ENCODE data around the gene TMEM52. TPM values are rescaled to one million over a fixed set of nuclear protein-coding genes. Genes with fewer than 3 reads are reported as not detected.
"Not testable (repeated sequence)": the region's sequence is repeated elsewhere in the genome, so short reads cannot be mapped to it uniquely, and the experiment has no call there.

The TMEM52 gene
- total and polyA plus RNA-seq, 3 experiments from 2014 or later, result 0.32 to 1.4 (median 0.94) TPM

GRCh38 chr1:1890506-1891348 is 28.4 kb downstream of the TMEM52 start, which contains the start of gene GNB1:
Gene GNB1, minus strand, starts transcription at chr1:1891087. Its CDS starts 65,634 bp downstream, at chr1:1825453.
- Histone ChIP-seq H3K27ac (ENCODE audit: low read depth, low read length) (peak within 1 kb of the TSS; percentile 84), H3K4me3 (ENCODE audit: low read length) (peak within 1 kb of the TSS; percentile 63), H3K9me3 (ENCODE audit: low read length) (no peaks in the 10 kb centered on the region), H3K4me1 (ENCODE audit: insufficient read depth, low read length) (peaks cover 66% of the 10 kb centered on the region), H3K36me3 (ENCODE audit: insufficient read depth, low read length) (no peaks in the 10 kb centered on the region), H3K27me3 (ENCODE audit: insufficient read depth, low read length, poor library complexity, severe bottlenecking) (no peaks in the 10 kb centered on the region)
- H3K27ac Mint-ChIP-seq, result peak within 1 kb of the TSS; percentile 92 to 99 (median 96)
- ChIA-PET POLR2A (interaction anchor here (1.5 kb wide), 2 partner anchors 18 to 515 kb away, joined by 3 to 12 read pairs; no protein-coding TSS in a partner anchor), CTCF (interaction anchor here (1.5 to 1.6 kb wide), 2 partner anchors 15 to 18 kb away, joined by 6 to 9 read pairs; no protein-coding TSS in a partner anchor)
- H3K27me3 Mint-ChIP-seq, result peaks cover 4% of the 10 kb centered on the region in 2 donors
- DNase-seq, result peak; percentile 83 to 92 (median 90)
- H3K4me3 Mint-ChIP-seq, result peak within 1 kb of the TSS; percentile 79 to 95 (median 92)
- H3K4me1 Mint-ChIP-seq, result peaks cover 51 to 70% (median 62%) of the 10 kb centered on the region in 3 donors
- peaks cover 0 to 18% (median 0%) of the 10 kb centered on the region in 3 donors for H3K36me3 Mint-ChIP-seq
- H3K9me3 Mint-ChIP-seq, result no peaks in the 10 kb centered on the region

GRCh38 chr1:1889847-1890505 is 29.1 kb downstream of the TMEM52 start:
- Histone ChIP-seq H3K27ac (ENCODE audit: low read depth, low read length) (peak overlapping the region; percentile 84), H3K36me3 (ENCODE audit: insufficient read depth, low read length) (no peaks in the 10 kb centered on the region), H3K4me1 (ENCODE audit: insufficient read depth, low read length) (peaks cover 64% of the 10 kb centered on the region), H3K4me3 (ENCODE audit: low read length) (peak overlapping the region; percentile 51), H3K27me3 (ENCODE audit: insufficient read depth, low read length, poor library complexity, severe bottlenecking) (no peaks in the 10 kb centered on the region), H3K9me3 (ENCODE audit: low read length) (no peaks in the 10 kb centered on the region)
- CTCF ChIA-PET, result no interaction called here
- peaks cover 2 to 4% of the 10 kb centered on the region in 2 donors for H3K27me3 Mint-ChIP-seq
- POLR2A ChIA-PET, result interaction anchor here (0.7 kb wide), 2 partner anchors 42 to 110 kb away, joined by 3 to 7 read pairs; no protein-coding TSS in a partner anchor
- H3K36me3 Mint-ChIP-seq, result peaks cover 0 to 18% (median 0%) of the 10 kb centered on the region in 3 donors
- H3K27ac Mint-ChIP-seq, result peak overlapping the region; percentile 74 to 97 (median 94)
- peaks cover 50 to 67% (median 59%) of the 10 kb centered on the region in 3 donors for H3K4me1 Mint-ChIP-seq
- DNase-seq, result peak; percentile 20 to 61 (median 48)
- no peaks in the 10 kb centered on the region for H3K9me3 Mint-ChIP-seq
- H3K4me3 Mint-ChIP-seq, result peak overlapping the region; percentile 76 to 93 (median 88)

DNA sequence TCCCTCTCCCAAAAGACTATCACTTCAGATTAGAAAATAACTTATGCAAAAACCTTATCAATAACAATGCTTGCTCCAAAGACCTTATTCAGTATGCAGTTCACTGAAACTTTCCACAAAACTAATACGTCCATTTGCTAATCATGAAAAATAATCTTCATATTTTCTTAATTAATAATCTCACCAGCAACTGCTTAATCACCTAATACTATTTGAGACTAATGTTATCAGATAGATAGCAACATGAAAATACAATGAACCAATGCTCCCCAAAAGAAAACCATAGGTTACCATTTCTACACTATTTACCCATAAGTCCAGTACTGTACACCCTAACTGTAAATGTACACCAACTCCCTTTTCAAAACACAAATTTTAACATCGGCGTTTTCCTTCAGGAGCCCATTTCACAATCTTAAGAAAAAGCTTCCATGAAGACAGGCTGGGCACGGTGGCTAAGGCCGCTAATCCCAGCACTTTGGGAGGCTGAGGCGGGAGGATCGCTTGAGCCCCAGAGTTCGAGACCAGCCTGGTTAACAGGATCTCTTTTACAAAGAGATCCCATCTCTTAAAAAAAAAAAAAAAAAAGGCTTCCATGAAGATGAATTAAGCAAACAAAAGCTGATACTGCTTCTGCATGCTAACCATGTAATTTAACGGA is 29.9 kb downstream of the TMEM52 start:
- H3K36me3 Mint-ChIP-seq, result peaks cover 0 to 21% (median 0%) of the 10 kb centered on the region in 3 donors
- no peaks in the 10 kb centered on the region for H3K9me3 Mint-ChIP-seq
- H3K4me3 ChIP-seq (ENCODE audit: low read length), result peak overlapping the region; percentile 51
- H3K36me3 ChIP-seq (ENCODE audit: insufficient read depth, low read length), result no peaks in the 10 kb centered on the region
- peaks cover 64% of the 10 kb centered on the region for H3K4me1 ChIP-seq (ENCODE audit: insufficient read depth, low read length)
- POLR2A ChIA-PET, result interaction anchor here (0.7 kb wide), 2 partner anchors 41 to 109 kb away, joined by 3 to 7 read pairs; no protein-coding TSS in a partner anchor
- DNase-seq, result peak in 1 of 5 donors; percentile 3
- peaks cover 0 to 4% of the 10 kb centered on the region in 2 donors for H3K27me3 Mint-ChIP-seq
- H3K4me3 Mint-ChIP-seq, result peak overlapping the region; percentile 76 to 93 (median 88)
- peaks cover 46 to 68% (median 57%) of the 10 kb centered on the region in 3 donors for H3K4me1 Mint-ChIP-seq
- CTCF ChIA-PET, result interaction anchor here (1.1 kb wide), 1 partner anchor 20 kb away, joined by 3 read pairs; no protein-coding TSS in a partner anchor
- peak overlapping the region; percentile 71 to 97 (median 94) for H3K27ac Mint-ChIP-seq
- H3K27me3 ChIP-seq (ENCODE audit: insufficient read depth, low read length, poor library complexity, severe bottlenecking), result no peaks in the 10 kb centered on the region
- peak overlapping the region; percentile 84 for H3K27ac ChIP-seq (ENCODE audit: low read depth, low read length)
- no peaks in the 10 kb centered on the region for H3K9me3 ChIP-seq (ENCODE audit: low read length)

- peak in 1 of 5 donors; percentile 30 for DNase-seq
- H3K27me3 ChIP-seq (ENCODE audit: insufficient read depth, low read length, poor library complexity, severe bottlenecking); H3K36me3 ChIP-seq (ENCODE audit: insufficient read depth, low read length); H3K9me3 Mint-ChIP-seq; H3K4me3 ChIP-seq (ENCODE audit: low read length); H3K27ac ChIP-seq (ENCODE audit: low read depth, low read length); H3K27me3 Mint-ChIP-seq; H3K9me3 ChIP-seq (ENCODE audit: low read length): not testable (repeated sequence)
- H3K36me3 Mint-ChIP-seq, result peaks cover 0 to 31% (median under 1%) of the 10 kb centered on the region in 3 donors
- peaks cover 67 to 88% (median 83%) of the 10 kb centered on the region in 3 donors for H3K4me1 Mint-ChIP-seq
- H3K4me3 Mint-ChIP-seq, result peak overlapping the region in 6 of 7 donors; percentile 33 to 66 (median 52)
- peak overlapping the region in 5 of 8 donors; percentile 37 to 90 (median 64) for H3K27ac Mint-ChIP-seq
- peaks cover 89% of the 10 kb centered on the region for H3K4me1 ChIP-seq (ENCODE audit: insufficient read depth, low read length)
- ChIA-PET CTCF (interaction anchor here (1.1 to 1.4 kb wide), 2 partner anchors 22 to 25 kb away, joined by 3 to 6 read pairs; no protein-coding TSS in a partner anchor), POLR2A (interaction anchor here (1.0 kb wide), 1 partner anchor 25 kb away, joined by 3 read pairs; no protein-coding TSS in a partner anchor)
These were observed 35.2 kb downstream of the TMEM52 start for GRCh38 chr1:1883890-1884289.

DNA sequence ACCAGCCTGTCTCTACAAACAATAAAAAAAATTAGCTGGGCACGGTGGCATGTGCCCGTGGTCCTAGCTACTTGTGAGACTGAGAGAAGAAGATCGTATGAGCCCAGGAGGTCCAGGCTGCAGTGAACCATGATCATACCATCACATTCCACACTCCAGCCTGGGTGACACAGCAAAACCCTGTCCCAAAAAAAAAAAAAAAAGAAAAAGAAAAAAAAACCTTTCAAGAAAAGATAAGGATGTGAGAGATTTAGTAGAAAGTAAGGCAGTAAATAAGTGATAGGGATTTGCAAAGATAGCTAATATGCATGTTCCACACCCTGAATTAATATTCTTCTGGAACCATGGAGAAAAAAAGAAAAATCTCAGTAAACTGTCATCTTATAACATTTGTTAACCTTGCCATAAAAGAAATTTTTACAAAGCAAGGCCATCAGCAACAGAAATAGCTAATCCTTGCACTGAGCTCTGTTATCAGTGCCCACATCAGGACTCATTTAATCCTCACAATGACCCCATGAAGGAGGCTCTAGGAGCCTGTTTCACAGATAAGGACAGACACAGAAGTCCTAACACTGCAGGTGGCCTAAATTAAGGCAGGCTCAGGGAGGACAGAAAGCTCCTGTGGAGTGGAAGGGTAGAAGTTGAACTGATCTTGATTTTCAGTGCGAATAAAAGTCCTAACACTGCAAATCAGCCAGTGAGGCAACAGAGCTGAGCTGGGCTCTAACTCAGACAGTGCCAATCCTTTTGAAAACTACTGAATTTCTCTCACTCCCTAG is 35.8 kb downstream of the TMEM52 start:
- Mint-ChIP-seq H3K36me3 (peaks cover 0 to 36% (median 6%) of the 10 kb centered on the region in 3 donors), H3K9me3 (no peaks in the 10 kb centered on the region), H3K4me3 (peak overlapping the region; percentile 3 to 66 (median 51)), H3K27ac (peak overlapping the region in 7 of 8 donors; percentile 29 to 90 (median 64)), H3K4me1 (peaks cover 67 to 88% (median 83%) of the 10 kb centered on the region in 3 donors), H3K27me3 (peaks cover 0 to 2% of the 10 kb centered on the region in 2 donors)
- Histone ChIP-seq H3K27ac (ENCODE audit: low read depth, low read length) (no peak overlapping the region), H3K36me3 (ENCODE audit: insufficient read depth, low read length) (no peaks in the 10 kb centered on the region), H3K9me3 (ENCODE audit: low read length) (no peaks in the 10 kb centered on the region), H3K27me3 (ENCODE audit: insufficient read depth, low read length, poor library complexity, severe bottlenecking) (no peaks in the 10 kb centered on the region), H3K4me1 (ENCODE audit: insufficient read depth, low read length) (peaks cover 89% of the 10 kb centered on the region), H3K4me3 (ENCODE audit: low read length) (no peak overlapping the region)
- DNase-seq, result peak in 1 of 5 donors; percentile 6
- CTCF ChIA-PET, result interaction anchor here (1.1 to 1.4 kb wide), 2 partner anchors 23 to 25 kb away, joined by 3 to 6 read pairs; no protein-coding TSS in a partner anchor
- POLR2A ChIA-PET, result interaction anchor here (0.7 to 1.0 kb wide), 2 partner anchors 26 to 182 kb away, joined by 3 to 7 read pairs; no protein-coding TSS in a partner anchor

DNA sequence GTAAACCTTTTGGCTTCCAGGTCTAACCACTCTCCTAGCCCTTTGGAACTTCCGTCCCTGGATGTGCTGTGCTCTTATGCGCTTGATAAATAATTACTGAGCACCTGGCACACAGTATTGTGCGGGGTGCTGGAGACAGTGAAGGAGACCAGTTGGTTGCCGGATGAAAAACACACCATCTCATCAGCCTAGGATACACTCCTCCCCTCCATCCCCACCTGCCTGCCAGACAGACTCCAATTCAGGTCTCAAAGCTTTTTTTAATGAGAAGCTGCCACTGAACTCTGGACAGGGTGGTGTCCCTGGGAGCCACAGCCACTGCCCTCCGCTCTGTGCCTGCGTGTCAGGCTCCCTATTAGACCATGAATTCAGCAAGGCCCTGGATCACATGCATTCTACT is 37.4 kb downstream of the TMEM52 start:
- Mint-ChIP-seq H3K27ac (peak overlapping the region in 6 of 8 donors; percentile 50 to 82 (median 70)), H3K27me3 (peaks cover 0 to 4% of the 10 kb centered on the region in 2 donors), H3K4me1 (peaks cover 62 to 83% (median 77%) of the 10 kb centered on the region in 3 donors), H3K4me3 (peak overlapping the region in 5 of 7 donors; percentile 39 to 75 (median 65)), H3K36me3 (peaks cover 0 to 37% (median 6%) of the 10 kb centered on the region in 3 donors), H3K9me3 (no peaks in the 10 kb centered on the region)
- no peaks in the 10 kb centered on the region for H3K9me3 ChIP-seq (ENCODE audit: low read length)
- H3K4me1 ChIP-seq (ENCODE audit: insufficient read depth, low read length), result peaks cover 84% of the 10 kb centered on the region
- no peaks in the 10 kb centered on the region for H3K27me3 ChIP-seq (ENCODE audit: insufficient read depth, low read length, poor library complexity, severe bottlenecking)
- H3K27ac ChIP-seq (ENCODE audit: low read depth, low read length), result no peak overlapping the region
- ChIA-PET CTCF (interaction anchor here (0.8 to 1.1 kb wide), 2 partner anchors 16 to 23 kb away, joined by 3 read pairs; no protein-coding TSS in a partner anchor), POLR2A (no interaction called here)
- H3K4me3 ChIP-seq (ENCODE audit: low read length), result no peak overlapping the region
- peak in 1 of 5 donors; percentile 21 for DNase-seq
- H3K36me3 ChIP-seq (ENCODE audit: insufficient read depth, low read length), result no peaks in the 10 kb centered on the region

Measured in CD8-positive, alpha-beta memory T cell (primary cell).